Hepatocyte (in vitro differentiated cells): Measurements from ENCODE around the gene LRRC73. TPM values are rescaled to one million over a fixed set of nuclear protein-coding genes. Genes with fewer than 3 reads are reported as not detected.
A peak's percentile ranks its signal among the peaks of the same experiment; 100 is the strongest.

ENCODE experiments used
- DNase-seq: peaks from one replicate; pipeline ENCODE4 v3.0.0-alpha.2; 2016; ENCODE audit warnings: low spot score
- H2AFZ ChIP-seq: fragments of 200-600 bp; sonication (generic); 2 replicates; pipeline ENCODE4 v1.6.0; 2016; ENCODE audit warnings: antibody characterized with exemption, mild to moderate bottlenecking
- H3K27ac ChIP-seq: fragments of 200-600 bp; sonication (generic); 2 replicates; pipeline ENCODE4 v1.5.1; 2016; ENCODE audit warnings: mild to moderate bottlenecking
- H3K27me3 ChIP-seq: fragments of 200-600 bp; sonication (generic); 2 replicates; pipeline ENCODE4 v1.6.1; 2016
- H3K36me3 ChIP-seq: fragments of 200-600 bp; sonication (generic); replicated peaks from 2 replicates; pipeline ENCODE4 v1.5.1; 2016; ENCODE audit warnings: low read depth; ENCODE audit not compliant: insufficient read depth
- H3K4me1 ChIP-seq: fragments of 200-600 bp; sonication (generic); 2 replicates; pipeline ENCODE4 v1.5.1; 2016; ENCODE audit warnings: mild to moderate bottlenecking, moderate library complexity; ENCODE audit not compliant: insufficient read depth
- H3K4me2 ChIP-seq: fragments of 200-600 bp; sonication (generic); 2 replicates; pipeline ENCODE4 v1.6.0; 2016
- H3K4me3 ChIP-seq: fragments of 200-600 bp; sonication (generic); 2 replicates; pipeline ENCODE4 v1.5.1; 2016; ENCODE audit warnings: mild to moderate bottlenecking
- H3K79me2 ChIP-seq: fragments of 200-600 bp; sonication (generic); 2 replicates; pipeline ENCODE4 v1.6.0; 2017; ENCODE audit warnings: mild to moderate bottlenecking
- H3K9me2 ChIP-seq: fragments of 200-600 bp; sonication (generic); replicated peaks from 2 replicates; pipeline ENCODE4 v1.6.0; 2017; ENCODE audit warnings: mild to moderate bottlenecking; ENCODE audit not compliant: insufficient read depth
- H3K9me3 ChIP-seq: fragments of 200-600 bp; sonication (generic); 2 replicates; pipeline ENCODE4 v1.5.1; 2016; ENCODE audit warnings: low read depth, mild to moderate bottlenecking
- H4K20me1 ChIP-seq: fragments of 200-600 bp; sonication (generic); 2 replicates; pipeline ENCODE4 v1.6.0; 2016; ENCODE audit warnings: mild to moderate bottlenecking; ENCODE audit not compliant: insufficient read depth, poor library complexity, severe bottlenecking
- CTCF ChIP-seq: fragments of 200-600 bp; sonication (generic); IDR thresholded peaks from 2 replicates; pipeline ENCODE4 v1.5.1; 2016; ENCODE audit warnings: antibody characterized with exemption, mild to moderate bottlenecking; ENCODE audit not compliant: poor library complexity
- EZH2 ChIP-seq: fragments of 200-600 bp; sonication (generic); IDR thresholded peaks from 2 replicates; pipeline ENCODE4 v1.6.1; 2016; ENCODE audit warnings: antibody characterized with exemption, mild to moderate bottlenecking, borderline replicate concordance
- EZH2phosphoT487 ChIP-seq: fragments of 200-600 bp; sonication (generic); IDR thresholded peaks from one replicate; pipeline ENCODE4 v1.6.1; 2018; ENCODE audit warnings: antibody characterized with exemption, mild to moderate bottlenecking, low read depth, moderate library complexity; ENCODE audit not compliant: unreplicated experiment, severe bottlenecking
- WGBS: methylation state at CpG from one replicate; pipeline ENCODE4 v1.1.6; 2016; ENCODE audit warnings: low lambda C conversion rate; ENCODE audit errors: missing lambda C conversion rate; 5-methylcytosine and 5-hydroxymethylcytosine counted together
- polyA plus RNA-seq: library from polyadenylated mRNA; unstranded; fragments of >200 nt; fragmentation: Nextera tagmentation; extraction: Ambion mirVana; gene quantifications from 2 replicates; pipeline ENCODE4 v1.2.1, GENCODE V29; 2016
- total RNA-seq: library from RNA; depleted of rRNA; stranded (reverse); fragments of >200 nt; gene quantifications from 2 replicates; pipeline ENCODE4 v1.2.3, GENCODE V29; 2014

The LRRC73 gene
- total and polyA plus RNA-seq, 2 experiments from 2014 or later, result 0.22 TPM; not detected in 1

- H3K4me3 ChIP-seq, result no peak overlapping the region
- peaks cover 43% of the 10 kb centered on the region for H3K79me2 ChIP-seq
- no peaks in the 10 kb centered on the region for H3K36me3 ChIP-seq
- DNase-seq, result no peak
- H3K27ac ChIP-seq, result peak overlapping the region; percentile 60
- H3K27me3 ChIP-seq, result no peaks in the 10 kb centered on the region
- 86% methylated on average over 3 of the region's 3 CpGs for WGBS
- H4K20me1 ChIP-seq, result peaks cover 41% of the 10 kb centered on the region
- peak overlapping the region; percentile 25 for H3K4me2 ChIP-seq
- H3K9me3 ChIP-seq, result no peaks in the 10 kb centered on the region
- H3K4me1 ChIP-seq, result peaks cover 47% of the 10 kb centered on the region
- H3K9me2 ChIP-seq, result no peaks in the 10 kb centered on the region
- TF ChIP-seq EZH2phosphoT487 (no peak), EZH2 (no peak), CTCF (no peak)
- no peak overlapping the region for H2AFZ ChIP-seq
Measured at GRCh38 chr6:43492673-43493072, 17.5 kb downstream of the LRRC73 start.

GRCh38 chr6:43491750-43492661, 18.1 kb downstream of the LRRC73 start:
- Histone ChIP-seq H3K27me3 (no peaks in the 10 kb centered on the region), H3K9me3 (no peaks in the 10 kb centered on the region), H3K4me1 (peaks cover 46% of the 10 kb centered on the region), H2AFZ (no peak overlapping the region), H3K27ac (peak overlapping the region; percentile 60), H3K9me2 (no peaks in the 10 kb centered on the region), H3K79me2 (peaks cover 45% of the 10 kb centered on the region), H4K20me1 (peaks cover 42% of the 10 kb centered on the region), H3K4me3 (no peak overlapping the region), H3K36me3 (no peaks in the 10 kb centered on the region), H3K4me2 (peak overlapping the region; percentile 25)
- no peak for DNase-seq
- 90% methylated on average over 10 of the region's 10 CpGs for WGBS
- TF ChIP-seq EZH2phosphoT487 (no peak), EZH2 (no peak), CTCF (no peak)

- DNase-seq, result no peak
Measured at GRCh38 chr6:43490523-43490939, 19.6 kb downstream of the LRRC73 start.

More at GRCh38 chr6:43490523-43490939, 19.6 kb downstream of the LRRC73 start:
- WGBS, result 78% methylated on average over 6 of the region's 6 CpGs
- TF ChIP-seq CTCF, result no peak
- no peak for TF ChIP-seq EZH2
- no peak for TF ChIP-seq EZH2phosphoT487
- Histone ChIP-seq H3K4me2 (no peak overlapping the region), H3K36me3 (no peaks in the 10 kb centered on the region), H3K4me1 (peaks cover 32% of the 10 kb centered on the region), H2AFZ (no peak overlapping the region), H3K79me2 (peaks cover 57% of the 10 kb centered on the region), H3K4me3 (no peak overlapping the region), H3K27me3 (no peaks in the 10 kb centered on the region), H3K9me2 (no peaks in the 10 kb centered on the region), H3K27ac (no peak overlapping the region), H3K9me3 (no peaks in the 10 kb centered on the region), H4K20me1 (peaks cover 35% of the 10 kb centered on the region)
